ENCODE data around the gene IGSF11. TPM values are rescaled to one million over a fixed set of nuclear protein-coding genes. Genes with fewer than 3 reads are reported as not detected.

IGSF11 gene
- total RNA-seq, 1 experiment from 2014 or later = 0.66 TPM

- H3F3A ChIP-seq (ENCODE audit: low read length, unreplicated experiment) = no peaks in the 10 kb centered on the region
- TF ChIP-seq EZH2 (IDR thresholded peaks at IDR 0.05; ENCODE audit: low read length, unreplicated experiment) = no peak
- H3K27ac ChIP-seq (ENCODE audit: low read length) = no peak overlapping the region
- ATAC-seq (no peak), DNase-seq (no peak)
- peaks cover 3% of the 10 kb centered on the region; the same call in 1 of the 2 replicates for H3K27me3 ChIP-seq (ENCODE audit: low read length)
- no peaks in the 10 kb centered on the region for H4K20me1 ChIP-seq (ENCODE audit: low read length)
- H3K9me2 ChIP-seq (replicated peaks; ENCODE audit: low read length) = no peaks in the 10 kb centered on the region
- H3K36me3 ChIP-seq (ENCODE audit: low read depth, low read length) = no peaks in the 10 kb centered on the region
- intact Hi-C loops (cut with micrococcal nuclease) = no loop called here
- H3K9me3 ChIP-seq (ENCODE audit: low read length) = no peaks in the 10 kb centered on the region
- no peak overlapping the region for H3K9ac ChIP-seq (ENCODE audit: low read length)
- POLR2A ChIA-PET (ENCODE audit: unreplicated experiment) = no interaction called here
- CTCF ChIA-PET = no interaction called here
- BruUV-seq (replicated peaks) = no TSS peak
- no peak overlapping the region for H3K4me2 ChIP-seq (ENCODE audit: low read length)
- peaks cover 4% of the 10 kb centered on the region; the same call in 1 of the 2 replicates for H3K4me1 ChIP-seq (ENCODE audit: insufficient read depth, low read length)
- H3K79me2 ChIP-seq (ENCODE audit: low read length) = no peaks in the 10 kb centered on the region
- no peak overlapping the region for H3K4me3 ChIP-seq (ENCODE audit: low read length)
- no peak overlapping the region for H2AFZ ChIP-seq (ENCODE audit: low read length)
Measured at GRCh38 chr3:118951089-118951488, 83.6 kb downstream of the IGSF11 start.

- ATAC-seq (no peak), DNase-seq (no peak)
- no peaks in the 10 kb centered on the region for H3K9me3 ChIP-seq (ENCODE audit: low read length)
- peaks cover 4% of the 10 kb centered on the region; the same call in 1 of the 2 replicates for H3K4me1 ChIP-seq (ENCODE audit: insufficient read depth, low read length)
- no peak overlapping the region for H2AFZ ChIP-seq (ENCODE audit: low read length)
- BruUV-seq (replicated peaks) = no TSS peak
- H3K79me2 ChIP-seq (ENCODE audit: low read length) = no peaks in the 10 kb centered on the region
- no peak overlapping the region for H3K9ac ChIP-seq (ENCODE audit: low read length)
- no peaks in the 10 kb centered on the region for H3F3A ChIP-seq (ENCODE audit: low read length, unreplicated experiment)
- no peaks in the 10 kb centered on the region for H3K9me2 ChIP-seq (replicated peaks; ENCODE audit: low read length)
- ChIA-PET POLR2A (ENCODE audit: unreplicated experiment) (no interaction called here), CTCF (no interaction called here)
- no peaks in the 10 kb centered on the region for H3K36me3 ChIP-seq (ENCODE audit: low read depth, low read length)
- intact Hi-C loops (cut with micrococcal nuclease) = no loop called here
- no peak overlapping the region for H3K4me2 ChIP-seq (ENCODE audit: low read length)
- no peaks in the 10 kb centered on the region for H4K20me1 ChIP-seq (ENCODE audit: low read length)
- no peak overlapping the region for H3K27ac ChIP-seq (ENCODE audit: low read length)
- peaks cover 3% of the 10 kb centered on the region; the same call in 1 of the 2 replicates for H3K27me3 ChIP-seq (ENCODE audit: low read length)
- no peak overlapping the region for H3K4me3 ChIP-seq (ENCODE audit: low read length)
- TF ChIP-seq EZH2phosphoT487 (IDR thresholded peaks at IDR 0.05; ENCODE audit: borderline replicate concordance, low read length) (no peak), EZH2 (IDR thresholded peaks at IDR 0.05; ENCODE audit: low read length, unreplicated experiment) (no peak), CTCF (conservative IDR thresholded peaks at IDR 0.05; ENCODE audit: low read depth, low read length) (no peak)
Measured at GRCh38 chr3:118949113-118949760, 85.4 kb downstream of the IGSF11 start.

- intact Hi-C loops (cut with micrococcal nuclease) = no loop called here
Measured at GRCh38 chr3:118948146-118948545, 86.5 kb downstream of the IGSF11 start.

More at GRCh38 chr3:118948146-118948545, 86.5 kb downstream of the IGSF11 start:
- ChIA-PET POLR2A (ENCODE audit: unreplicated experiment) (no interaction called here), CTCF (no interaction called here)
- H3K9me3 ChIP-seq (ENCODE audit: low read length) = no peaks in the 10 kb centered on the region
- no peak overlapping the region for H3K27ac ChIP-seq (ENCODE audit: low read length)
- H2AFZ ChIP-seq (ENCODE audit: low read length) = no peak overlapping the region
- H3F3A ChIP-seq (ENCODE audit: low read length, unreplicated experiment) = no peaks in the 10 kb centered on the region
- DNase-seq (no peak), ATAC-seq (no peak)
- H3K36me3 ChIP-seq (ENCODE audit: low read depth, low read length) = no peaks in the 10 kb centered on the region
- H3K4me2 ChIP-seq (ENCODE audit: low read length) = no peak overlapping the region
- no peaks in the 10 kb centered on the region for H3K9me2 ChIP-seq (replicated peaks; ENCODE audit: low read length)
- no peak overlapping the region for H3K9ac ChIP-seq (ENCODE audit: low read length)
- peaks cover 9% of the 10 kb centered on the region; the same call in 1 of the 2 replicates for H3K27me3 ChIP-seq (ENCODE audit: low read length)
- BruUV-seq (replicated peaks) = no TSS peak
- no peak for TF ChIP-seq EZH2 (IDR thresholded peaks at IDR 0.05; ENCODE audit: low read length, unreplicated experiment)
- TF ChIP-seq EZH2phosphoT487 (IDR thresholded peaks at IDR 0.05; ENCODE audit: borderline replicate concordance, low read length) = no peak
- no peak for TF ChIP-seq CTCF (conservative IDR thresholded peaks at IDR 0.05; ENCODE audit: low read depth, low read length)
- no peak overlapping the region for H3K4me3 ChIP-seq (ENCODE audit: low read length)
- H3K79me2 ChIP-seq (ENCODE audit: low read length) = no peaks in the 10 kb centered on the region
- H4K20me1 ChIP-seq (ENCODE audit: low read length) = no peaks in the 10 kb centered on the region
- H3K4me1 ChIP-seq (ENCODE audit: insufficient read depth, low read length) = peaks cover 4% of the 10 kb centered on the region; the same call in 1 of the 2 replicates
